HUES6 (cell line): ENCODE results near the gene KIRREL3.
"Not testable (repeated sequence)": the region's sequence is repeated elsewhere in the genome, so short reads cannot be mapped to it uniquely, and the experiment has no call there.

Experiments
- H3K27ac ChIP-seq: 2 replicates; pipeline ENCODE4 v1.7.0; 2013; ENCODE audit warnings: low read depth, mild to moderate bottlenecking, low read length, inconsistent platforms
- H3K27me3 ChIP-seq: 2 replicates; pipeline ENCODE4 v1.6.1; 2013; ENCODE audit warnings: low read length; ENCODE audit not compliant: control insufficient read depth, insufficient read depth
- H3K36me3 ChIP-seq: 2 replicates; pipeline ENCODE4 v1.6.1; 2013; ENCODE audit warnings: low read length; ENCODE audit not compliant: control insufficient read depth, insufficient read depth
- H3K4me1 ChIP-seq: 2 replicates; pipeline ENCODE4 v1.6.1; 2013; ENCODE audit warnings: low read length; ENCODE audit not compliant: control insufficient read depth, insufficient read depth
- H3K4me3 ChIP-seq: 2 replicates; pipeline ENCODE4 v1.5.1; 2013; ENCODE audit warnings: low read depth, low read length
- H3K9ac ChIP-seq: one replicate; pipeline ENCODE4 v1.6.1; 2013; ENCODE audit warnings: mild to moderate bottlenecking, low read length
- H3K9me3 ChIP-seq: 2 replicates; pipeline ENCODE4 v1.6.1; 2013; ENCODE audit warnings: low read depth, low read length; ENCODE audit not compliant: control insufficient read depth, insufficient read depth

The KIRREL3 gene

GRCh38 chr11:126383339-126384335 is 616.9 kb downstream of the KIRREL3 start:
- Histone ChIP-seq H3K4me3 (no peak overlapping the region), H3K4me1 (peaks cover 16% of the 10 kb centered on the region), H3K27me3 (no peaks in the 10 kb centered on the region), H3K9ac (no peak overlapping the region), H3K27ac (no peak overlapping the region), H3K9me3 (no peaks in the 10 kb centered on the region), H3K36me3 (no peaks in the 10 kb centered on the region)

GRCh38 chr11:126382641-126383040 is 617.9 kb downstream of the KIRREL3 start:
- H3K27ac ChIP-seq, H3K36me3 ChIP-seq, H3K4me3 ChIP-seq, H3K9ac ChIP-seq, H3K9me3 ChIP-seq, H3K27me3 ChIP-seq: not testable (repeated sequence)
- peaks cover 16% of the 10 kb centered on the region for H3K4me1 ChIP-seq

- not testable (repeated sequence) for H3K36me3 ChIP-seq, H3K27ac ChIP-seq, H3K4me3 ChIP-seq, H3K27me3 ChIP-seq, H3K9ac ChIP-seq, H3K9me3 ChIP-seq
- H3K4me1 ChIP-seq, result peaks cover 15% of the 10 kb centered on the region
These were observed 618.6 kb downstream of the KIRREL3 start for GRCh38 chr11:126381960-126382359.

- Histone ChIP-seq H3K36me3 (no peaks in the 10 kb centered on the region), H3K9ac (no peak overlapping the region), H3K27me3 (no peaks in the 10 kb centered on the region), H3K4me3 (no peak overlapping the region), H3K4me1 (peaks cover 5% of the 10 kb centered on the region; the same call in 1 of the 2 replicates), H3K27ac (no peak overlapping the region), H3K9me3 (no peaks in the 10 kb centered on the region)
These were observed 619.7 kb downstream of the KIRREL3 start for GRCh38 chr11:126380909-126381308.

GRCh38 chr11:126378763-126379162 is 621.8 kb downstream of the KIRREL3 start:
- H3K9ac ChIP-seq, result no peak overlapping the region
- no peaks in the 10 kb centered on the region for H3K9me3 ChIP-seq
- no peak overlapping the region for H3K4me3 ChIP-seq
- H3K27ac ChIP-seq, result no peak overlapping the region
- H3K4me1 ChIP-seq, result peaks cover 5% of the 10 kb centered on the region; the same call in 1 of the 2 replicates
- H3K27me3 ChIP-seq, result no peaks in the 10 kb centered on the region
- H3K36me3 ChIP-seq, result no peaks in the 10 kb centered on the region

GRCh38 chr11:126375726-126376125 is 624.8 kb downstream of the KIRREL3 start:
- no peak overlapping the region for H3K9ac ChIP-seq
- H3K27ac ChIP-seq, result no peak overlapping the region
- H3K4me1 ChIP-seq, result peaks cover 6% of the 10 kb centered on the region; the same call in 1 of the 2 replicates
- H3K9me3 ChIP-seq, result no peaks in the 10 kb centered on the region
- no peaks in the 10 kb centered on the region for H3K36me3 ChIP-seq
- H3K27me3 ChIP-seq, result no peaks in the 10 kb centered on the region
- no peak overlapping the region for H3K4me3 ChIP-seq

- not testable (repeated sequence) for H3K9ac ChIP-seq, H3K4me1 ChIP-seq, H3K27me3 ChIP-seq, H3K9me3 ChIP-seq, H3K27ac ChIP-seq, H3K4me3 ChIP-seq, H3K36me3 ChIP-seq
These were observed 625.8 kb downstream of the KIRREL3 start for GRCh38 chr11:126374562-126375300.

- H3K4me1 ChIP-seq, result peaks cover 11% of the 10 kb centered on the region
- H3K9me3 ChIP-seq, H3K4me3 ChIP-seq, H3K27me3 ChIP-seq, H3K27ac ChIP-seq, H3K36me3 ChIP-seq, H3K9ac ChIP-seq: not testable (repeated sequence)
These were observed 627.0 kb downstream of the KIRREL3 start for GRCh38 chr11:126373389-126374066.
